EH (cell line): ENCODE results near the gene GINS2.

Source experiments
- DNase-seq: peaks from one replicate; pipeline ENCODE4 v3.0.0-alpha.2; 2015; ENCODE audit warnings: low read depth

The GINS2 gene

DNA sequence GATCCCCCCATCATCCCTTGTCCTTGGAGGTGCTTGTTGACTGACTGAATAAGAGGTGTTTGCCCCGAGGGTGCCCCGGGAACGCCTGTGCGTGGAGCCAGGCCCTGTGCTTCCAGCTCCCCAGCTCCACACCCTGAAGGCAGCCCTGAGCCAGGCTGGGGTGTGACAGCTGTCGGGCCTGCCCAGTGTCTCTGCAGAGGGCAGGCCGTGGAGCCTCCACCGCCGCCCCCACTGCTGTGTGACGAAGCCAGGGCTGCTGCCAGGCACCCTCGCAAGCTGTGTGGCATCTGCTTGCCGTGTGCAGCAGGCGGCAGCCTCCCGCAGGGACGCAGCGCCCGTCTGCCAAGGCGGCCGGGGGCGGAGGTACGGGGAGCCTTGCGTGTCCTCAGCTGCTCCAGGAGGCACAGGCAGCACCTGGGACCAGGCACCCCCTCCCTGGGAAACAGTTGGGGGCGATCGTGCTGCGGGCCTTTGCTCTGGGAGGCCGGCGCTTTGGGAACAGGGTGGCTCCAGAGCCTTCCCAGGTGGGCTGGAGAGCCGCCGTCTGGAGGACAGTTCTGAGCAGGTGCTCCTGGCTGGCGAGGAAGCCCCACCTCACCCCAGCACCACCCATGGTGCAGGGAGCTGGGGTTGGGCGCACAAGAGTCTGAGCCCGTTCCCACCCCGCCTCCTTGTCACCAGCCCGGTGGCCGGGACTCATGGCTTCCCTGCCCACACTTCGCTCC lies 49.1 kb downstream of the GINS2 start:
- no peak for DNase-seq

GRCh38 chr16:85638695-85639409 lies 49.9 kb downstream of the GINS2 start:
- DNase-seq = no peak

- no peak for DNase-seq
These were observed 50.7 kb downstream of the GINS2 start for GRCh38 chr16:85637808-85638647.

- DNase-seq = no peak
These were observed 51.5 kb downstream of the GINS2 start for GRCh38 chr16:85637061-85637807.

GRCh38 chr16:85636234-85636812 lies 52.4 kb downstream of the GINS2 start:
- no peak for DNase-seq

DNA sequence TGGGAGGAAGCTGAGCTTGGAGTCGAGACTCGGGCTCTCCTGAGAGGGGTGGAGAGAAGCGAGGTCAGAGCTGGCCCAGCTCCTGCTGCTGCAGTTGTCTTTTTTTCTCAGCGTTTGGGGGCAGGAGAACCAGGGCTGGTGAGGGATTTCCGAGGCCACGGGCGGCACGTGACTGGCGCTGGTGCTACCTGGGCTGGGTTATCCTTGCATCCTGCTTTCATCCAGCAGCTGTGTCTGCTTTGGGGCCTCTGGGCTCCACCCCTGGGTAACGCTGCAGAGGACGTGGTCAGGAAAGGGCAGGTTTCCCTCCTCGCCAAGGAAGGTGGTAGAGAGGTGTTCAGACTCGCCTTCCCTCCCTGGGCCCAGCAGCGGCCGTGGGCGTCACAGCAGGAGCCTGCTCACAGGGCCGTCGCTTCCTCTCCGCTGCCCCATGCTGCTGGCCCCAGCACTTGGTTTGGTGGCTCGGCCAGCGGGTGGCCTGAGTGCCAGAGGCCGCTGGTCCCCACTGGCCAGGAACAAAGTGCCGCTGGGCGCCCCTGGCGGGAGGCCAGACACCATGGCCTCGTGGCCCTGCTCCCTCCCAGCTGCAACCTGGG lies 53.1 kb downstream of the GINS2 start:
- no peak for DNase-seq

- DNase-seq = no peak
These were observed 53.8 kb downstream of the GINS2 start for GRCh38 chr16:85634747-85635544.

DNA sequence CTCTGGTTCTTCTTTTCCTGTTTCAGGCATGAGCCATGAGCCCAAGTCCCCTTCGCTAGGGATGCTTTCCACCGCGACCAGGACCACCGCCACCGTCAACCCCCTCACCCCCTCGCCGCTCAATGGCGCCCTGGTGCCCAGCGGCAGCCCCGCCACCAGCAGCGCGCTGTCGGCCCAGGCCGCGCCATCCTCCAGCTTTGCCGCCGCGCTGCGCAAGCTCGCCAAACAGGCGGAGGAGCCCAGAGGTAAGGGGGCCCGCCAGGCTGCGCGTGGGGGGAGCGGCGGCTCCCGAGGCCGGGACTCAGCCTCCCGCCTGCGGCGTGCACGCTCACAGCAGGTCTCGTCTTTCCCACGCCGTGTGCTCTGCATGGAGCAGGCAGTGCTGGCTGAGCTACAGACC lies 54.9 kb downstream of the GINS2 start:
- DNase-seq = no peak

GRCh38 chr16:85633438-85633743 lies 55.4 kb downstream of the GINS2 start:
- DNase-seq = no peak

DNA sequence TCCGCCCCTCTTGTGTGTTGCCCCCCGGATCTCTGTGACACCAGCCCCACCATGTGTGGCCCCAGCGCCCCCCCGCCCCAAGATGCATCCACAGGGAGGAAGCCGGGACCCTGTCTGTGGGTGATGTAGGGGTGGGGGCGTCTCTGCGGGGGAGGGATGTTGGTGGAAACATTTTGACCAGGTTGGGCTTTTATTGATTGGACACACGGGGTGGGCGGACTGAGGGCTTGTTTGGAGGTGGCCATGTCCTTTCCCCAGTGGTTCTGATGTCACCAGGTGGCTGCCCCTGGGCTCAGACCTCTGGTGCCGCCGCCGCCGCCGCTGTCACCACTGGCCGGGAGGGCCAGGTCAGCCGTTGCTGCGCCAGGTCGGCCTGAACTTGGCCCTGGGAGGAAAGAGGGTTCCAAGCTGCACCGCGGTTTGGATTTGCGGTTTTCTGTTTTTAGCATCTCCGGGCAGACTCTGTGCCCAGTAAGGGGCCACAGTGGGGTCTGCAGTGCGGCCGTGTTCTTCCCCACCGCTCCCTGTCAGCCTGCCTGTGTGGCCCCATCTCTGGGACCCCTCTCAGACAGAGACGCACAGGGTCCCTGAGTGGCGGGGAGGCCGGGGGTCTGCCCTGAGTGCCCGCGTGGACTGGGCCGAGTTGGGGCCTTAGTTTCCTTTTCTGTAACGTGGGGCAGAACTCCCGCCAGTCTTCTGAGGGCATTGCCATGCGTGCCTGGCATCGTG lies 55.9 kb downstream of the GINS2 start:
- no peak for DNase-seq

DNA sequence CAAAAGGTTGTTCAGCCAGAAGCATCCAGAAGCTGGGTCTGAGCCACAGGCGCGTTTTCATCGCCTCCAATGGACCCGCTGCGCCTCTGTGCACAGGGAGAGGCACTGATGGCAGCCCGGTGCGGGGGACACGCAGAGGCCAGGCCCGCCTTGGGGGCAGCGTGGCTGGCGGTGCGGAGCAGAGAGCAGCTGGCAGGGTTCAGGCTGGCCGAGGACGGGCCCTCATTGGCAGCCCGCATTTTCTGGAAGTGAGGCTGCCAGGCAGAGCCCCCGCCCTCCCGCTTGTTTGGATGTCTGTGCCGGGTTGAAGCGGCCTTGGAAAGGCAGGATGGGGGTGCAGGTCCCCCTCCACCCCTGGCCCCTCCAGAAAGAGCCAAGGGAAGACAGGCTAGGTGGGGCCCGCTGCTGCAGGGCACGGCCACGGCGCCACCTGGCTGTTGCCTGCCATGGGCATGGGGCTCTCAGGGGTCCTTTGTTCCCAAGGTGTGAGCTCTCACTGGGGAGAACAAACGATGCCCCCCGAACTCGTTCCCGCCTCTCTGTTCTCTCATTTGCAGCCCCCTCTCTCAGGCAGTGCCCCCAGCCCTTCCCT lies 56.9 kb downstream of the GINS2 start:
- no peak for DNase-seq

DNA sequence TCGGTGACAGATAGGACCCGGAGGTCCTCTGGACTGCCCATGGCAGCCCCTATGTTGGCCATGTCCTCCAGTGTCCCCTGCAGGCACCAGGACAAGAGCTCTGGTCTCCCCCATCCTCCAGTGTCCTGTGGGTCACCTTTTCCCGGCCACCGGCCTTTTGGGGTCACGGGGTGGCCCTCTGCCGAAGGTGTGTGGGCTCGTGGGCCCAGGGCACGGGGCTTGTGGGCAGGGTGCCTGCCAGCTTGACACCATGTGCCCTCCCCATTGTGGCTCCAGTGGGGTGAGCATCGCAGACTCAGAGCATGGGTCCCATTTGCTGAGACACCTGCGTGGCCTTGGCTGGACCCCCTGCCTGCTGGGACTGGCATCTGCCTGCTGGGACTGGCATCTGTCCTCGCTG lies 57.5 kb downstream of the GINS2 start:
- no peak for DNase-seq

DNA sequence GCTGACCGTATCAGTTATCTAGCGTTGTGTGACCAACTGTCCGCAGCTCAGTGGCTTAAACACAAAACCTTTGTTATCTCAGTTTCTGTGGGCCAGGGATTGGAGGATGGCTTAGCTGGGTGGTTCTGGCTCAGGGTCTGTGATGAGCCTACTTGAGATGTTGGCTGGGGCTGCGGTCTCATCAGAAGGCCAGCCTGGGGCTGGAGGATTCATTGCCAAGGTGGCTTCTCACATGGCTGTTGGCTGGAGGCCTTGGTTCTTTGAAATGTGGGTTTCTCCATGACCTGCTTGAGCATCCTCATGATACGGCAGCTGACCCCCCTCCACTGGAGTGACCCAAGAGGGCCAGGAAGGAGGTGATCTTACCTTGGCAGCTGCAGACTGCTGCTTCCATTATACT lies 58.9 kb downstream of the GINS2 start:
- DNase-seq = no peak

DNA sequence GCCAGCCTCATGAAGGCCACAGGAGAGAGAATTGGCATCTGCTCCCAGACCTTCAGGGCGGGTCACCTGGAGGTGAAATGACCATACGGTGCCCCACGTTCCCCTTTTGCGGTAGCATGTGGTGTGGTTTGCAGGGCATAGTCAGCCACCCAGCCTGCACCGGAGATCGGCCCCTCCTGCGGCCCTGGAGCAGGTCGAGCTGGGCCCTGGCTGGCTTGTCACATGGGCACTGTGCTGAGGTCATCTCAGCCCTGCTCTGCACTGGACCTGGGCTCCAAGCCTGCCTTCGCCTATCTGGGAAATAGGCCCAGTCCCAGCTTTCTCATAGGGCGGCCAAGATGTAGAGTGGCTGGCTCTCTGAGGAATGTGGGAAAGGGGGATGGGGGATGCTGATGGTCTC lies 59.4 kb downstream of the GINS2 start:
- no peak for DNase-seq

DNA sequence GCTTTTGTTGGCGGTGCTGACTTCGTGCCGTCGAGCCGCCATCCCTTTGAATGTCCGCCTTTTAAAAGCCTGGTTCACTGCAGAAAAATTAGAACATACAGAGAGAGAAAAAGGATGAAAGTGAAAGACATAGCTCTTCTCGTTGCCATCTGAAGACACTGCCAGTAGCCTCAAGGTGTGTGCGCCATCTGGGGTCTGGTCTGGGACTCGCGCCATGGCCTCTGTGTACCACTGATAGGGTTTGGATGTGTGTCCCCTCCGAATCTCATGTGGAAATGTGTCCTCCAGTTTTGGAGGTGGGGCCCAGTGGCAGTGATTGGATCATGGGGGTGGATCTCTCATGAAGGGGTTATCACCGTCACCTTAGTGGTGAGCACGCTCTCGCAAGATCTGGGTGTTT lies 60.1 kb downstream of the GINS2 start:
- DNase-seq = no peak

- DNase-seq = no peak
These were observed 60.5 kb downstream of the GINS2 start for GRCh38 chr16:85628265-85628556.

DNA sequence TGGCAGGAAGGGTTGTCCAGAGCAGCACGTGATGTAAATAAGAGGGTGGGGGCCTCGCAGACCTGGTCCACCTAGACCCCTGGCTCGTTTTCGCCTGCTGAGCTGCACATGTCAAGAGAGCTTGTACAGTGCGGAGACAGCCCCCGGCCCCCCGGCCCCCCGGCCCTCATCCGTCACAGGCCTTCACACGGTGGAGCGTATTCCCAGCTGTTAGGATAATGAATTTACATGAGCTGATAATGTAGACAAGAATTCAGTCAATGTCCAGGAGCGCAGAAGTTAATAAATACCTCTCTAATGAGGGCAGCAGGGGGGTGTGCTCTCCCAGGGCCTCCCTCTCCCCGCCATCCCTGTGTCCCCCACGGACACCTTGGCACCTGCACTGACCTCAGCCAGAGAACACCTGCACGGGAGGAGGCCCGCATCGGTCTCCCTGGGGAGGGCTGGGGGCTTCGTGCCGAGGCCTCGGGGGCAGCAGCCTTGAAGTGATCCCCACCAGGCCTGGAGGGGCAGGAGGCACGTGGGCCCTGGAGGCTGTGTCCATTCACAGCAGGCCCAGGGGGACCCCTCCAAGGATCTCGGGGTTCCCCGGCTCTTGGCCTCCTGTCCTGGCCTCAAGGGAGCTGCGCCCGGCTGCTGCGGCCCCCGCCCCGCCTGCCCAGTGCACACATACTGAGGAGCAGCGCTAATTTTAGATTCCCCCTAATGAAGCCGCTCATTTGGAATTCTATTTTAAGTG lies 61.1 kb downstream of the GINS2 start:
- no peak for DNase-seq

GRCh38 chr16:85627089-85627488 lies 61.7 kb downstream of the GINS2 start:
- DNase-seq = no peak
